Large intestine (tissue), 3 donors: Measurements from ENCODE around the gene CCL2. TPM values are rescaled to one million over a fixed set of nuclear protein-coding genes. Genes with fewer than 3 reads are reported as not detected.
"Not testable (repeated sequence)": the region's sequence is repeated elsewhere in the genome, so short reads cannot be mapped to it uniquely, and the experiment has no call there.

ENCODE experiments used
- DNase-seq, 2 donors: peaks; one replicate each; pipeline versions ENCODE4 v3.0.0 to v3.0.0-alpha.2; 2013
- H3K27ac ChIP-seq: one replicate; pipeline ENCODE4 v1.5.1; 2013; ENCODE audit warnings: low read length
- H3K27me3 ChIP-seq: 2 replicates; pipeline ENCODE4 v1.6.1; 2013; ENCODE audit warnings: low read length; ENCODE audit not compliant: control insufficient read depth, insufficient read depth
- H3K36me3 ChIP-seq: 2 replicates; pipeline ENCODE4 v1.6.1; 2013; ENCODE audit warnings: low read length; ENCODE audit not compliant: control insufficient read depth, insufficient read depth
- H3K4me1 ChIP-seq: one replicate; pipeline ENCODE4 v1.6.1; 2013; ENCODE audit warnings: low read length; ENCODE audit not compliant: control insufficient read depth, insufficient read depth
- H3K4me3 ChIP-seq: one replicate; pipeline ENCODE4 v1.5.1; 2013; ENCODE audit warnings: low read length
- H3K9me3 ChIP-seq: one replicate; pipeline ENCODE4 v1.6.1; 2013; ENCODE audit warnings: mild to moderate bottlenecking, low read depth, low read length, moderate library complexity; ENCODE audit not compliant: control insufficient read depth
- WGBS: methylation state at CpG from one replicate; pipeline ENCODE4 v1.1.5; 2013; ENCODE audit warnings: low lambda C conversion rate; ENCODE audit not compliant: insufficient coverage; 5-methylcytosine and 5-hydroxymethylcytosine counted together
- polyA plus RNA-seq: library from polyadenylated mRNA; unstranded; fragments of 120-200 nt; gene quantifications from one replicate; pipeline ENCODE4 v1.2.1, GENCODE V29; 2013

CCL2 gene
- polyA plus RNA-seq, 1 donor: 34.5 TPM

GRCh38 chr17:34221411-34221810 is 33.7 kb upstream of the CCL2 start:
- no peak for DNase-seq
- H3K27ac ChIP-seq: no peak overlapping the region
- H3K4me3 ChIP-seq: no peak overlapping the region

DNA sequence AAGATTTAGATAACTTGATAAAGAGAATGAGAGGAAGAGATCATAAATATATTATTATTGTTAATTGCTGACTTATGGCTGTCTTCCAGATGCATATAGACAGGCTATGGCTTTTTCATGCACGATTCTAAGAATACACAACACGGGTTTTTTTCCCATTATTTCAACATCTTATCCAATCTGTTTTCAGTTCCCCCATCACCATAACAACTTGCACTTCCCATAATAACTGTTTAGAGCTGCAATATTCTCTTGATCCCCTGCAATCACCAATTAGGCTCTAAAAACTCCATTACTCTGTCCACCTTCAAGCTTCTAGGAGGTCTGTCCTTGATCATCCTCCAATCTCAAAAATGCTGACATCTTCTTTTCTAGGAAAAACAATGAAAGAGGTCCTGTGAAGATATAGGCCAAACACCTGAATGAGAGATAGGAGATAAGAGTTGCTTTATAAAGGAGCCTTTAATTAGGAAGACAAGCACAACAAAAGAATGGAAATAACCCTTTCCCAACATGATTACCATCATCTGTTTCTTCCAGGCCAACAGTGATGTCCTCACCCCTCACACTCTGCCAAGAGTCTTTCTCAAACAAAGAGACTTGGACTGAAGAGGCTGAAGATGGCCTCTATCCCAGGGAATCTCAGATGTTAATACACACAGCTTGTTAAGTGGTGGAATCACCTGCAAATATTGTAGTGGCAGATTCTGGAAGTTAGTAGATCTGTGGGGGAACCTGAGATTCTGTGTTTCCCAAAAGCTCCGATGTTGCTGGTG is 32.2 kb upstream of the CCL2 start:
- Histone ChIP-seq H3K36me3 (no peaks in the 10 kb centered on the region), H3K27ac (no peak overlapping the region), H3K27me3 (peaks cover 4% of the 10 kb centered on the region), H3K4me3 (no peak overlapping the region), H3K9me3 (no peaks in the 10 kb centered on the region), H3K4me1 (no peaks in the 10 kb centered on the region)
- DNase-seq: no peak
- WGBS: 100% methylated on average over 2 of the region's 3 CpGs

More at GRCh38 chr17:34221411-34221810, 33.7 kb upstream of the CCL2 start:
- peaks cover 4% of the 10 kb centered on the region for H3K27me3 ChIP-seq
- no peaks in the 10 kb centered on the region for H3K36me3 ChIP-seq
- no CpG with 5 or more reads among the region's 4 CpGs for WGBS
- H3K4me1 ChIP-seq: no peaks in the 10 kb centered on the region
- no peaks in the 10 kb centered on the region for H3K9me3 ChIP-seq

DNA sequence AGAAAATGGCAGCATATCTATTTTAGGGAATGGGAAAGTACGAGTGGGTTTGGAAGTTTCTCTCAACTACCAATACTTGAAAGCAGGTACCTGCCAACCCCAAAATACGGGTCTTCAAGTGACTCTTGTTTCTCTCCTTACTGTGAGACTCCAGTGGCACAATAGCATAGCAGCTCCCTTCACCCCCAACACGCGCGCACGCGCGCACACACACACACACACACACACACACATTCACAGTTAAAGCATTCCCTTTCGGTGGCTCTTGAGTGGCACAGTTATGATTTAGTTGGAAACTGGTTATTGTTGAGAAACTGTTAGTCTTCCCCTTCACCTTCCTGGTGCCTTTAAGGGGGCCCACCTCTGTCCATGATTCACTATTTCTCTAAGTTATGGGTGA is 30.0 kb upstream of the CCL2 start:
- no peaks in the 10 kb centered on the region for H3K9me3 ChIP-seq
- no peaks in the 10 kb centered on the region for H3K36me3 ChIP-seq
- H3K27me3 ChIP-seq: peaks cover 4% of the 10 kb centered on the region
- no peak for DNase-seq
- H3K4me3 ChIP-seq: no peak overlapping the region
- no CpG with 5 or more reads among the region's 9 CpGs for WGBS
- no peak overlapping the region for H3K27ac ChIP-seq
- no peaks in the 10 kb centered on the region for H3K4me1 ChIP-seq

DNA sequence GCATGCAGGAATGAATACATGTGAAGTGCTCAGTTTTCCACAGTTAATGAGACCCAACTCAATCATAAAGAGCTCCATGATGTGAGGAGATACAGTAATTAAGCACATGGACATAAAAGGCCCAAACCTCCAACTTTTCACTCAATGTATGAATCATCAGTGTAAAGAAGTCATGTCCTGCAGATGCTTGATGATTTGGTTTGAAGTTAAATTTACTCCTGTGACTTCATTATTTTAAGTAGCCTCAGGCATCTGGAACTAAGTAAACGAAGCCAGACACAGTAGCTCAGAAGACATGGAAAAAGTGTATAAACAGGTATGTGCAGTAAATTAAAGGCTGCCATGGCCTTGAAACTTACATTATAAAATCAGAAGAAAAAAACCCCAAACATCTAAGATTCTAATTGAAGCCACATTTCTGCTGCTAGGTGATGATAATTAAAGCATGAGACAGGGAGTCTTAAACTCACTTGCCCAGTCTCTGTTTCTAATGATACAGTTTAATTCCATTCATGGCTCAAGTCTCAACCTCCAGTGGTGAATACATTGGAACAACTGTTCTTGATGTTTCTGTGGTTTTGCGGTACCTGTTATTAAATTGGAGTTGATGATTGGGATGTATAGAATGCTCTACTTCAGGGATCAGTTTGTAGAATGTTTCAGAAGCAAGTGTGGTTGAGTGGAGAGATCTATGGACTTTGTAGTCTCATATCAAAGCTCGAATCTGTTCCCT is 28.9 kb upstream of the CCL2 start:
- DNase-seq: no peak
- Histone ChIP-seq H3K9me3 (no peaks in the 10 kb centered on the region), H3K4me1 (no peaks in the 10 kb centered on the region), H3K4me3 (no peak overlapping the region), H3K27me3 (no peaks in the 10 kb centered on the region), H3K36me3 (no peaks in the 10 kb centered on the region), H3K27ac (no peak overlapping the region)
- no CpG with 5 or more reads among the region's 3 CpGs for WGBS

- Histone ChIP-seq H3K27me3 (no peaks in the 10 kb centered on the region), H3K9me3 (no peaks in the 10 kb centered on the region), H3K36me3 (no peaks in the 10 kb centered on the region), H3K4me3 (no peak overlapping the region), H3K4me1 (no peaks in the 10 kb centered on the region), H3K27ac (no peak overlapping the region)
- no peak for DNase-seq
Measured at GRCh38 chr17:34226744-34227034, 28.4 kb upstream of the CCL2 start.

DNA sequence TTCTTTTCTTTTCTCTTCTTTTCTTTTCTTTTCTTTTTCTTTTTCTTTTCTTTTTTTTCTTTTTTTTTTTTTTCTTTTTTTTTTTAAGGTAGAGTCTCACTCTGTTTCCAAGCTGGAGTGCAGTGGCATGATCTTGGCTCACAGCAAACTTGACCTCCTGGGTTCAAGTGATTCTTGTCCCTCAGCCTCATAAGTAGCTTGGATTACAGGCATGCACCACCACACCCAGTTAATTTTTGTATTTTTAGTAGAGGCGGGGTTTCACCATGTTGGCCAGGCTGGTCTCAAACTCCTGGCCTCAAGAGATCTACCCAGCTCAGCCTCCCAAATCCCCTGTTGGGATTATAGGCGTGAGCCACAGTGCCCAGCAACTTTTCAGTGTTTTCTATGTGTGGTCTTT is 27.8 kb upstream of the CCL2 start:
- WGBS: no CpG with 5 or more reads among the region's 2 CpGs
- not testable (repeated sequence) for H3K36me3 ChIP-seq, H3K4me3 ChIP-seq, H3K27me3 ChIP-seq, H3K4me1 ChIP-seq, H3K9me3 ChIP-seq, H3K27ac ChIP-seq, DNase-seq

- 43% methylated on average over 1 of the region's 3 CpGs for WGBS
- DNase-seq: no peak
- no peaks in the 10 kb centered on the region for H3K36me3 ChIP-seq
- no peaks in the 10 kb centered on the region for H3K9me3 ChIP-seq
- H3K27me3 ChIP-seq: no peaks in the 10 kb centered on the region
- no peak overlapping the region for H3K27ac ChIP-seq
- H3K4me3 ChIP-seq: no peak overlapping the region
- H3K4me1 ChIP-seq: no peaks in the 10 kb centered on the region
Measured at GRCh38 chr17:34227707-34228106, 27.4 kb upstream of the CCL2 start.

DNA sequence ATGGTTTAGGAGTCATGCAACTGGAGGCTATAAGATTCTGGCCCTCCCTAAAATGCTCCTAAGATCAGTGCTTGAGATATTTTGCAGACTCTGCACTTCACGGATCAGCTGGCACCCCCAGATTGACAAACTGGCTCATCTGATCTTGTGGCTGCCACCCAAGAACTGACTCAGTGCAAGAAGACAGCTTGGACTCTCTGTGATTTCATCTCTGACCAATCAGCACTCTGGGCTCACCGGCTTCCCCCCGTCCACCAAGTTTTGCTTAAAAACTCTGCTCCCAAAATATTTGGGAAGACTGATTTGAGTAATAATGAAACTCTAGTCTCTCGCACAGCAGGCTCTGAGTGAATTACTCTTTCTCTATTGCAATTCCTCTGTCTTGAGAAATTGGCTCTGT is 26.3 kb upstream of the CCL2 start:
- no CpG with 5 or more reads among the region's 4 CpGs for WGBS
- no peaks in the 10 kb centered on the region for H3K4me1 ChIP-seq
- no peak overlapping the region for H3K27ac ChIP-seq
- no peak overlapping the region for H3K4me3 ChIP-seq
- no peaks in the 10 kb centered on the region for H3K36me3 ChIP-seq
- H3K27me3 ChIP-seq: no peaks in the 10 kb centered on the region
- no peaks in the 10 kb centered on the region for H3K9me3 ChIP-seq
- no peak for DNase-seq

- Histone ChIP-seq H3K36me3 (no peaks in the 10 kb centered on the region), H3K4me1 (peaks cover 15% of the 10 kb centered on the region), H3K9me3 (no peaks in the 10 kb centered on the region), H3K27me3 (no peaks in the 10 kb centered on the region), H3K27ac (no peak overlapping the region), H3K4me3 (no peak overlapping the region)
- DNase-seq: no peak
- WGBS: no CpG with 5 or more reads among the region's 1 CpG
Measured at GRCh38 chr17:34230342-34230741, 24.7 kb upstream of the CCL2 start.

DNA sequence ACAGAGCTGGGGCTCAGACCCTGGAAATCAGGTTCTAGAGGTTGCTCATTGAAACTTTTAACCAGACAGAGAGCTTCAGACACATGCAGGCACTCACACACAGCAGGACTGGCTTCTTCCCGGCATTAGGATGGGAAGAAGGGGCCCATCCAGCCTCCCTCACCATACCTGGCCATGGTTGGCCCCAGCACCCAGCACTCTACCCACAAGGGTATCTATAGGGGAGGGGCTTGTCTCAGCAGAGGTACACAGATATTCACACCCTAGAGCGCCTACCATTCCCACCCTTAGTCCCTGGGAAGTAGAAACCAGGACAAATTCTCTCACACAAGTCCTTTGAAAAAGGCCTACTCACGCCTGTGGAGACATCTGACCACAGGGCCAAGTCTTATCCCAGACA is 20.5 kb upstream of the CCL2 start:
- Histone ChIP-seq H3K4me3 (no peak overlapping the region), H3K9me3 (no peaks in the 10 kb centered on the region), H3K4me1 (peaks cover 21% of the 10 kb centered on the region), H3K27me3 (no peaks in the 10 kb centered on the region), H3K36me3 (no peaks in the 10 kb centered on the region), H3K27ac (no peak overlapping the region)
- DNase-seq: no peak
- no CpG with 5 or more reads among the region's 3 CpGs for WGBS
